PFSK-1 (cell line): ENCODE measurements around the gene ABTB1.
"Not testable (repeated sequence)": the region's sequence is repeated elsewhere in the genome, so short reads cannot be mapped to it uniquely, and the experiment has no call there.

Experiments used
- FOXP2 ChIP-seq: optimal IDR thresholded peaks from 2 replicates; pipeline ENCODE3; 2011; ENCODE audit warnings: borderline replicate concordance, control low read depth, inconsistent platforms; ENCODE audit not compliant: insufficient read depth; ENCODE audit errors: extremely low read length, extremely low read depth
- POLR2AphosphoS5 ChIP-seq: IDR thresholded peaks from 2 replicates; pipeline ENCODE4 v1.6.1; 2012; ENCODE audit warnings: low read depth, mild to moderate bottlenecking, control low read depth, low read length, moderate library complexity
- REST ChIP-seq, 2 experiments: IDR thresholded peaks; 2 replicates each; pipeline versions ENCODE4 v1.6.1 to v1.8.0; 2011 to 2012; ENCODE audit warnings: low read depth in 2 of 2, low read length in 2 of 2, control low read depth in 1 of 2, inconsistent platforms in 1 of 2, mild to moderate bottlenecking in 1 of 2, moderate library complexity in 1 of 2; ENCODE audit not compliant: insufficient read depth in 1 of 2
- TAF1 ChIP-seq: IDR thresholded peaks from 2 replicates; pipeline ENCODE4 v1.6.1; 2012; ENCODE audit warnings: low read length, control low read depth, borderline replicate concordance; ENCODE audit not compliant: insufficient read depth

GRCh38 chr3:127682175-127682554, 9.4 kb downstream of the ABTB1 start:
- peak; percentile 1; the same call in 1 of the 2 replicates for TF ChIP-seq POLR2AphosphoS5
- not testable (repeated sequence) for TF ChIP-seq FOXP2; TAF1; REST (IDR thresholded peaks at IDR 0.05; ENCODE audit: insufficient read depth in 1 of 2, low read depth in 2 of 2, low read length in 2 of 2)
